ENCODE measurements around the gene SH3GL2.
A peak's percentile ranks its signal among the peaks of the same experiment; 100 is the strongest.

Gene SH3GL2

GRCh38 chr9:17665450-17665849, 86.6 kb downstream of the SH3GL2 start:
- DNase-seq: no peak

GRCh38 chr9:17669206-17669605, 90.3 kb downstream of the SH3GL2 start:
- DNase-seq: no peak

GRCh38 chr9:17682684-17683083, 103.8 kb downstream of the SH3GL2 start:
- no peak for DNase-seq

- DNase-seq: no peak
These were observed 110.0 kb downstream of the SH3GL2 start for GRCh38 chr9:17688834-17689233.

GRCh38 chr9:17694336-17694735, 115.5 kb downstream of the SH3GL2 start:
- no peak for DNase-seq

GRCh38 chr9:17695482-17695881, 116.6 kb downstream of the SH3GL2 start:
- DNase-seq: no peak

GRCh38 chr9:17699615-17700330, 120.9 kb downstream of the SH3GL2 start:
- no peak for DNase-seq

- DNase-seq: no peak
These were observed 127.5 kb downstream of the SH3GL2 start for GRCh38 chr9:17706347-17706746.

GRCh38 chr9:17719053-17719452, 140.2 kb downstream of the SH3GL2 start:
- peak; percentile 4 for DNase-seq

- DNase-seq: no peak
These were observed 143.1 kb downstream of the SH3GL2 start for GRCh38 chr9:17721954-17722353.

- no peak for DNase-seq
These were observed 144.8 kb downstream of the SH3GL2 start for GRCh38 chr9:17723656-17724055.

- DNase-seq: no peak
These were observed 146.6 kb downstream of the SH3GL2 start for GRCh38 chr9:17725399-17726010.

GRCh38 chr9:17726298-17726697, 147.4 kb downstream of the SH3GL2 start:
- DNase-seq: no peak

GRCh38 chr9:17730899-17731298, 152.0 kb downstream of the SH3GL2 start:
- no peak for DNase-seq

- no peak for DNase-seq
These were observed 152.4 kb downstream of the SH3GL2 start for GRCh38 chr9:17731308-17731707.

- DNase-seq: no peak
These were observed 155.8 kb downstream of the SH3GL2 start for GRCh38 chr9:17734674-17735073.

GRCh38 chr9:17735859-17736258, 157.0 kb downstream of the SH3GL2 start:
- DNase-seq: no peak

GRCh38 chr9:17739022-17739421, 160.2 kb downstream of the SH3GL2 start:
- no peak for DNase-seq

GRCh38 chr9:17739736-17740135, 160.9 kb downstream of the SH3GL2 start:
- no peak for DNase-seq

- peak; percentile 12 for DNase-seq
These were observed 163.2 kb downstream of the SH3GL2 start for GRCh38 chr9:17742067-17742466.

- DNase-seq: no peak
These were observed 165.9 kb downstream of the SH3GL2 start for GRCh38 chr9:17744786-17745185.

- no peak for DNase-seq
These were observed 171.4 kb downstream of the SH3GL2 start for GRCh38 chr9:17750269-17750668.

- no peak for DNase-seq
These were observed 172.6 kb downstream of the SH3GL2 start for GRCh38 chr9:17751486-17751885.

- no peak for DNase-seq
These were observed 173.2 kb downstream of the SH3GL2 start for GRCh38 chr9:17752021-17752420.

GRCh38 chr9:17757816-17758215, 178.9 kb downstream of the SH3GL2 start:
- DNase-seq: no peak

All from NCI-H1436 (cell line).